ENCODE measurements around the gene ABI2. TPM values are rescaled to one million over a fixed set of nuclear protein-coding genes. Genes with fewer than 3 reads are reported as not detected.

ABI2 gene
- polyA plus RNA-seq, 6 donors from 2014 or later: 10.2 to 28.6 (median 12.1) TPM

DNA sequence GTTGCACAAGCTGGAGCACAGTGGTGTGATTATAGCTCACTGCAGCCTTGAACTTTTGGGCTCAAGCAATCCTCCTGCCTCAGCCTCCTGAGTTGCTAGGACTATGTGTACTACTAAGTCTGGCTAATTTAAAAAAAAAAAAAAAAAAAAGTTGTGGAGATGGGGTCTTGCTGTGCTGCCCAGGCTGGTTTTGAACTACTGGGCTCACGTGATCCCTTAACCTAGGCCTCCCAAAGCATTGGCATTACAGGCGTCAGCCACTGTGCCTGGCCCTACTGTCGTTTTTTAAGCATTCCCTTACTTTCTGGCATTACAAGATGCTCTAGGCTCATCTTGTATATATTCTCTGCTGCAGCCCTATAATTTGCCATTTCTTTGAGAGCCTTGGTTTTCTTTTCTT, 118.6 kb downstream of the ABI2 start:
- H3K9me3 Mint-ChIP-seq: no peaks in the 10 kb centered on the region
- no peaks in the 10 kb centered on the region for H3K27me3 Mint-ChIP-seq
- H3K4me1 Mint-ChIP-seq: no peaks in the 10 kb centered on the region
- DNase-seq: no peak
- no peak for ATAC-seq (ENCODE audit: low read depth in 2 of 2)
- H3K36me3 Mint-ChIP-seq: no peaks in the 10 kb centered on the region
- H3K4me3 Mint-ChIP-seq: no peak overlapping the region
- no peak overlapping the region for H3K27ac Mint-ChIP-seq

DNA sequence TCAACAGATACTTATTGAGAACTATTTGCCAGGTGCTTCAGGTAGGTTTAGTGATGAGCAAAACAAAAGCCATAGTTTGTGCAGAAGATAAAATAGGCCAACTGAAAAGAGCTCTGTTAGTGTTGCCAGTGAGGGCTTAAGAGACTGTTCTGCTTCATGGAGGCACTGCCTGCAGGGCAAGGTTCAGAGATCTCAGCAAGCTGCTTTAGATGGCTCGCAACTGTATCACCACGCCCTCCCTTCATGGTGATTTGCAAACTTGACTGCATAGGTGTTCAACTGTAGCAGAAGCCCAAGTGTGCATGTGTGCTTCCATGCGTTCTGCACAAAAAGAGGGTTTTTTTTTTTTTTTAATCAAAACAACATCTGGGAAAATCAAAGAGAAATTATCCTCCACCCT, 122.4 kb downstream of the ABI2 start:
- H3K27ac Mint-ChIP-seq: no peak overlapping the region
- H3K4me1 Mint-ChIP-seq: no peaks in the 10 kb centered on the region
- ATAC-seq (ENCODE audit: low read depth in 2 of 2): no peak
- DNase-seq: no peak
- no peaks in the 10 kb centered on the region for H3K36me3 Mint-ChIP-seq
- H3K9me3 Mint-ChIP-seq: no peaks in the 10 kb centered on the region
- H3K4me3 Mint-ChIP-seq: no peak overlapping the region
- H3K27me3 Mint-ChIP-seq: no peaks in the 10 kb centered on the region

DNA sequence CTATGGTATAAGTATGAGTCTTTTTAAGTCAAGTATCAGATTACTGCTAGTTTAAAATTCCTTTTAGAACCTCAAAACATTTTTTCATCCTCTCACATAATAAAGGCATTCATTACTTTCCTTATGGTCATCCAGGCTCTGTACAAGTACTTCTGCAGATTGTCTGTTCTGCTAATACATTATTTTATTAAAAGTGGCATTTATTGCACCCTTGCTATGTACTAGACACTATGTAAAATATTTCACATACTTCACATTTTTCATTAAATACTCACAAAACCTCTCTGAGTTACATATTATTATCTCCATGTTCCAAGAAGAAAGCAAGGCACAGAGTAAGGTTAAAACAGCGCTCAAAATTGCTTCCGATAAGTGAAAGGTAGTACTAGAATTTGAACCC, 122.8 kb downstream of the ABI2 start:
- ATAC-seq (ENCODE audit: low read depth in 2 of 2) (no peak), DNase-seq (no peak)
- H3K27ac Mint-ChIP-seq: no peak overlapping the region
- H3K36me3 Mint-ChIP-seq: no peaks in the 10 kb centered on the region
- H3K4me3 Mint-ChIP-seq: no peak overlapping the region
- no peaks in the 10 kb centered on the region for H3K4me1 Mint-ChIP-seq
- no peaks in the 10 kb centered on the region for H3K9me3 Mint-ChIP-seq
- no peaks in the 10 kb centered on the region for H3K27me3 Mint-ChIP-seq

DNA sequence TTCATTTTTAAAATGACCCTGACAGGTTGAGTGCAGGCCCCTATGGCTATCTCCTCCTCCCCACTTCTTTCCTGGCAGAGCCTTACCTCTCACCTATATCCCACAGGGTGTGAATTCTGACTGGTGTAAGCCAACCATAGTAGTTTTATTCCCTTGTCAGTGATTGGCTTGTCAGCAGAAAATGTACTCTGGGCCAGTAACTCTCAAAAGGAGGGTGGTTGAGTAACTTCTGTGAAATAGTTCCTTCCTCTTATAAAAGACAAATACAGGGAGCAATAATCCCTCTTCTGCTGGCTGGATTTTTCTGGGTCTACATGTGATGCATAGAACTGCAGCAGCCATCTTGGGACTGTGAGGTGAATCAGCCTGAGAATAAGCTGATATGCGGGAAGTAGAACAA, 123.5 kb downstream of the ABI2 start:
- no peaks in the 10 kb centered on the region for H3K27me3 Mint-ChIP-seq
- peak overlapping the region in 1 of 6 donors; percentile 17 for H3K27ac Mint-ChIP-seq
- no peak overlapping the region for H3K4me3 Mint-ChIP-seq
- H3K9me3 Mint-ChIP-seq: no peaks in the 10 kb centered on the region
- DNase-seq (no peak), ATAC-seq (ENCODE audit: low read depth in 2 of 2) (no peak)
- H3K36me3 Mint-ChIP-seq: no peaks in the 10 kb centered on the region
- no peaks in the 10 kb centered on the region for H3K4me1 Mint-ChIP-seq

DNA sequence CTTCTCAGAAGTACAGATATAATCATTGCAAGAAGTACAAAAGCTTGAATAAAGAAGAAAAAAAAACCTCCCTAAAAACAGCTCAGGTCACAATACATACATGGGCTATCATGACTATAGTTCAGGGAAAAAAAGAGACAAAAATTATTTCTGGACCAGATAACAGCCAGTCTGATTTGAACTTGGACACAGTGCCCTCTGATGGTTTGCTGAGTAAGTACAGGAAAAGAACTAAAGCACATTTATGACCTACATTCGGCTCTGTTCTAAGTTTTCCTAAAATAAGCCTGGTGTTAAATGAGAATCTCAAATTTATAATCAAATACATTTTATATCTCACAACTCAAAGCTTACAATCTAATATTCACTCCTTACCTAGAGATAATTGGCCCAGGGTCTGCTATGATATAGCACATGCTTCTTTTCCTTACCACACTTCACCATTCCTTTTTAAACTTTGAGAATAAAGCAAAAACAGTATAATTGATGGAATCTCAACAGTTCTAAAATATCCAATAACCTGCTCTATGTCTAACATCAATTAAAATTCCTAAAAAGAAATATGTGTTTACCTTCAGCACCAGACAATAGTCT, 125.8 kb downstream of the ABI2 start:
- Mint-ChIP-seq H3K27me3 (no peaks in the 10 kb centered on the region), H3K36me3 (no peaks in the 10 kb centered on the region), H3K4me3 (no peak overlapping the region), H3K27ac (no peak overlapping the region), H3K4me1 (no peaks in the 10 kb centered on the region), H3K9me3 (no peaks in the 10 kb centered on the region)
- DNase-seq: peak; percentile 9
- no peak for ATAC-seq (ENCODE audit: low read depth in 2 of 2)

DNA sequence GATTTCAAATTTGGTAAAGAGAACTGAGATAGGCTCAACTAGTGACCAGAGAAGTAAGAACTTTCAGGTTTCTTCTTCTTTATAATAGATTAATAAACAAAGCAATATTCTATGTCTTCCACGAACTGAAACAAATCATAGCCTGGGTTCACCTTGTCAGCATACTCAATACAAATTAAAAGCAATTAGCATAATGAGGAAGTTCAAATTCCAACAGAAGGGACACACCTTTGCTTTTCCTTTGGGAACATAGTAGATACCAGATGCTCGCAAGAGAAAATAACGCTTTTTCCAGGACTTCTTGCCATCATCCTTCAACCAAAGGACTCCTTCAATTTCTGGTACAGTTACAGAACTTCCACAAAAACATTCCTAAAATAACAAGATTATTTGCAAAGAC, 127.0 kb downstream of the ABI2 start:
- no peaks in the 10 kb centered on the region for H3K36me3 Mint-ChIP-seq
- H3K4me3 Mint-ChIP-seq: no peak overlapping the region
- no peak overlapping the region for H3K27ac Mint-ChIP-seq
- H3K27me3 Mint-ChIP-seq: no peaks in the 10 kb centered on the region
- ATAC-seq (ENCODE audit: low read depth in 2 of 2): no peak
- no peaks in the 10 kb centered on the region for H3K9me3 Mint-ChIP-seq
- H3K4me1 Mint-ChIP-seq: no peaks in the 10 kb centered on the region
- no peak for DNase-seq

DNA sequence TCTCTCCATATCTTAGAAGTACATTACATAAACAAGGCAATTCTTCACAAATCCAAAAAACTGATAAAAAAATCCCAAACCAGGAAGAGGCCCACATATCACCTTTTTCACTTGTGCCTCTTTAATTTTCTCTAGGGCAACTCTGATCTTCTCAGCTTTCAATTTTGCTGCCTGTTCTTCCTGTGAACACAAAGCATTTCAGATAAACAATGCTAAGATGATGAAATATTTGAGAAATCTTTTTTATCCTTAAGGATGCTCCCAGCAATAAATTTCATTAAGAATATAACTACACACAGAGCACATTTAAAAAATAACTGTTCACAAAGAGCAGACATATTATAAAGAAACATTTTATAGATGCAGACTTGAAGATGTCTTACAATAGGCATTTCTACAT, 133.6 kb downstream of the ABI2 start:
- DNase-seq: no peak
- H3K27ac Mint-ChIP-seq: no peak overlapping the region

DNA sequence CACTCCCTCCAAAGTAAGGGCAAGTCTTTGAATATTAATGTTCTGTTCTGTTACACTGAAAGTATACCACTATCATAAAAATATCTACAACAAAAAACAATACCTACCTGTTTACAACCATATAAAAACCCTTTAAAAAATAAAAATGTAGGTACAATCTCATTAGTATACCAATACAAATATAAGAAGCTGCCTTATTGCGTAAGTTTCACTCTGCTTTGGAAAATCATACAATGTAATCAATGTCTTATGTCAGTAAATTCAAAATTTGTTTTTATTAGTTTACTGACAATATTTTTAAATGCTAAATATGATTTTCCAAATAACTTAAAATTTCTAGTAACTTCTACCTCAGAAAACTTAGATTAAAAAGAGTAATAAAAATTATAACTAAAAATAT, 134.1 kb downstream of the ABI2 start:
- no peaks in the 10 kb centered on the region for H3K4me1 Mint-ChIP-seq
- H3K9me3 Mint-ChIP-seq: no peaks in the 10 kb centered on the region
- H3K27ac Mint-ChIP-seq: no peak overlapping the region
- no peak overlapping the region for H3K4me3 Mint-ChIP-seq
- DNase-seq: no peak
- no peak for ATAC-seq (ENCODE audit: low read depth in 2 of 2)
- H3K27me3 Mint-ChIP-seq: peaks cover 10 to 16% (median 16%) of the 10 kb centered on the region in 3 donors
- H3K36me3 Mint-ChIP-seq: no peaks in the 10 kb centered on the region

More for the DNA sequence above, 133.6 kb downstream of the ABI2 start:
- no peaks in the 10 kb centered on the region for H3K9me3 Mint-ChIP-seq
- H3K4me3 Mint-ChIP-seq: no peak overlapping the region
- no peaks in the 10 kb centered on the region for H3K36me3 Mint-ChIP-seq
- ATAC-seq (ENCODE audit: low read depth in 2 of 2): no peak
- H3K4me1 Mint-ChIP-seq: no peaks in the 10 kb centered on the region
- peaks cover 10 to 16% (median 15%) of the 10 kb centered on the region in 3 donors for H3K27me3 Mint-ChIP-seq

DNA sequence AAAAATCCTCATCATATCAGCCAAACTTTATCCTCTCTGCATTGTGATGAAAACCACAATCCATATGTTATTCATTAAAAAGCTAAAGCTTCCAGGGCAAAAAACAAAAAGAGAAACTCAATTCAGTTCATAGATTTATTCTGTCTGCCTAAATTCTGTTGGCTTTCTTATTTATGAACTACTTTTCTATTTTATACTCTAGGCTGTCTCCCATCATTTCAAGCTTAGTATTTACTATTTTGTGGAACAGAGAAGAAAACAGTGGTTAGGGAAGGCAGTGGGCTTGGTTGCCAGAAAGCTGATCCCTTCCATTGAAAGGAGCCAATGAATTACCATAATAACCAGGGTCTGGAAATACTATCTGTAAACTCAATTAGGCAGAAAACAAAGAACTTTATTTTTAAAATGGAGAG, 135.1 kb downstream of the ABI2 start:
- Mint-ChIP-seq H3K36me3 (no peaks in the 10 kb centered on the region), H3K27ac (no peak overlapping the region), H3K9me3 (no peaks in the 10 kb centered on the region), H3K4me3 (no peak overlapping the region), H3K27me3 (peaks cover 13 to 17% (median 16%) of the 10 kb centered on the region in 3 donors), H3K4me1 (no peaks in the 10 kb centered on the region)
- ATAC-seq (ENCODE audit: low read depth in 2 of 2) (no peak), DNase-seq (no peak)

DNA sequence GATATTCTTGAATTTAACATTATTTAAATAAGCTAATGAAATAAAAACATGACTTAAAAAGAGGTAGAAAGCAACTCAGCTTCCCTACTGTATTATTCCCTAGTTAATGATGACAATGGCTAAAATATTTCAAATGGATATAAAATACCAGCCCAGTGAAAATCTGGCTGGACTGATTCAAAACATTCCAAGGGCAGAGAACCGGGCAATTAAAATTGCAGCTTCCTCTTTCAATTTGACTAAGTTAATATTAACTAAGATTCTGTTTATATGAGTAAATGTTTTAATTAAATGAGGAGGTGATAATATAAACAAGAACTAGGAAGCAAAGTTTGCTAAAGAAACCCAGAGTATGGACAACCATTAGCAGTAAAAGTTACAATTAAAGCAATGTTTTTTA, 141.4 kb downstream of the ABI2 start:
- Mint-ChIP-seq H3K27ac (no peak overlapping the region), H3K36me3 (no peaks in the 10 kb centered on the region), H3K4me1 (no peaks in the 10 kb centered on the region), H3K4me3 (no peak overlapping the region), H3K27me3 (peaks cover 12 to 23% (median 21%) of the 10 kb centered on the region in 3 donors), H3K9me3 (no peaks in the 10 kb centered on the region)
- DNase-seq (no peak), ATAC-seq (ENCODE audit: low read depth in 2 of 2) (no peak)

DNA sequence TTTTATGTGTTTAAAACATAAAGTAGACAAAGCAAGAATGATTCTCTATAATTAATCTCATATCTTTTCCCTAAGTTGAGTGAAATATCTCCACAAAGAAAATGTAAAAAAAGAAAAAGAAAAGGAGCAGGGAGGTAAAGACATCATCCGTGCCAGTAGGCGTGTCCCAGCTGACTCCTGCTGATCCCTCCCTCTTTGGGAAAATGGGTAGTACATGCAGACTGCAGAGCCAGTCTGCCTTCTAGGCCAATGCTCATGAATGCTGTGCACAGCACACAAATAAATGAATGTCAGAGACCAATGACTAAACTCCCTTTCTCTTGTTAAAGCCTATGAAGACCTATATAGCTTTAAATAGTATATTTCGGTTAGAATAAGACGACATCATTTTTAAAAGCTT, 142.2 kb downstream of the ABI2 start:
- Mint-ChIP-seq H3K36me3 (no peaks in the 10 kb centered on the region), H3K4me3 (no peak overlapping the region), H3K27me3 (peaks cover 8 to 17% (median 14%) of the 10 kb centered on the region in 3 donors), H3K27ac (no peak overlapping the region), H3K9me3 (no peaks in the 10 kb centered on the region), H3K4me1 (no peaks in the 10 kb centered on the region)
- no peak for ATAC-seq (ENCODE audit: low read depth in 2 of 2)
- DNase-seq: no peak

DNA sequence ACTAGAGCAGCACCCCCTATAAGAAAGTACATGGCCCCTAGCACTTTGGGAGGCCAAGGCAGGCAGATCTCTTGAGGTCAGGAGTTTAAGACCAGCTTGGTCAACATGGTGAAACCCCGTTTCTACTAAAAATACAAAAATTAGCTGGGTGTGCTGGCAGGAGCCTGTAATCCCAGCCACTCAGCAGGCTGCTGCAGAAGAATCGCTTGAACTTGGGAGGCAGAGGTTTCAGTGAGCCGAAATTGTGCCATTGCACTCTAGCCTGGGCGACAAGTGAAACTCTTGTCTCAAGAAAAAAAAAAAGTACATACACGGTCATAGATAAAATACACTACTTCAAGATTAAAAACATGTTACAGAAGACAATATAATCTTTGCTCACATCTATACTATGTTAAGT, 143.1 kb downstream of the ABI2 start:
- DNase-seq (no peak), ATAC-seq (ENCODE audit: low read depth in 2 of 2) (no peak)
- Mint-ChIP-seq H3K27me3 (peaks cover 5 to 12% (median 11%) of the 10 kb centered on the region in 3 donors), H3K4me3 (no peak overlapping the region), H3K36me3 (no peaks in the 10 kb centered on the region), H3K9me3 (no peaks in the 10 kb centered on the region), H3K4me1 (no peaks in the 10 kb centered on the region), H3K27ac (peak overlapping the region in 1 of 6 donors; percentile 46)

DNA sequence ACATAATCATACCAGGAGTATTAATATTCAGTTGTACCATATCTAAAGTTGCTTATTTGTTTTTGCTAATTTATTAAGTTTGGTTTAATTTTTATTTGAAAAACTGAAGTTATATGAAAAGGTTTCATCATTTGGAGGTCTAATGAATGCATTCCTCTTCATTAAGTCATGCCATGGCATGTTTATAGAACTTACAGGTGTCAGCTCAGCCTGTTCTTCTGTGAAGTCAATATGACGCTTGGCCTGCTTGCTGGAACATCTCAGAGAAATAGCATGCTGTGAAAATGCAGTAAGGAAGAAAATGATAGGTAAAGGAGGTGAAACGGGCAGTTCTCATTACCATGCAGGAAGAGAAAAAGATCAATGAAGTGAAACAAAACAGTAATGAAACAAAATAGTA, 148.7 kb downstream of the ABI2 start:
- Mint-ChIP-seq H3K27me3 (peaks cover 0 to 5% (median 0%) of the 10 kb centered on the region in 3 donors), H3K36me3 (no peaks in the 10 kb centered on the region), H3K4me1 (no peaks in the 10 kb centered on the region), H3K27ac (no peak overlapping the region), H3K9me3 (no peaks in the 10 kb centered on the region), H3K4me3 (no peak overlapping the region)
- ATAC-seq (ENCODE audit: low read depth in 2 of 2) (no peak), DNase-seq (no peak)

DNA sequence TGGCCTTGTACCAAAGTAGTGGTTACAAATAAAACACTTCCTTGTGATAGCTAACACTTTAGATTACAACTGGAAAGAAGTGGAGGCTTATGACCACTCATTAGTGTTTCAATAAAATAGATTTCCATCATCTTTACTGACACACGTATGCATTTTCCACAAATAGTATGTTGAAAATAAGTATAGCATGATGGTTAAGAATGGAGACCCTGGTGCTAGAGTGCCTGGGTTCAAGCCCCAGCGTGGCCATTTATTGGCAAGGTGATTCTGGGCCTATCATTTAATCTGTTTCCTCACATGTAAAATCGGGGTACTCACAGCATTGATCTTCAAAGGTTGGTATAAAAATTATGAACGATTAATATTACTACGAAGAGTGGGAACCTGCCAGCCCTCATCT, 152.4 kb downstream of the ABI2 start:
- H3K27ac Mint-ChIP-seq: no peak overlapping the region
- ATAC-seq (ENCODE audit: low read depth in 2 of 2): no peak
- no peaks in the 10 kb centered on the region for H3K9me3 Mint-ChIP-seq
- DNase-seq: no peak
- H3K4me1 Mint-ChIP-seq: no peaks in the 10 kb centered on the region
- no peaks in the 10 kb centered on the region for H3K36me3 Mint-ChIP-seq
- H3K27me3 Mint-ChIP-seq: peaks cover 0 to 14% (median 0%) of the 10 kb centered on the region in 3 donors
- H3K4me3 Mint-ChIP-seq: no peak overlapping the region

All from naive B cell (primary cell).